H9 (cell line): Measurements from ENCODE around the gene SEC23IP. TPM values are rescaled to one million over a fixed set of nuclear protein-coding genes. Genes with fewer than 3 reads are reported as not detected.
"Not testable (repeated sequence)": the region's sequence is repeated elsewhere in the genome, so short reads cannot be mapped to it uniquely, and the experiment has no call there.

Experiments used
- DNase-seq: peaks from one replicate; pipeline ENCODE4 v3.0.0-alpha.2; 2017
- H2AFZ ChIP-seq: one replicate; pipeline ENCODE4 v1.6.1; 2013; ENCODE audit warnings: mild to moderate bottlenecking, low read length, control low read depth, moderate library complexity
- H2AK5ac ChIP-seq: 2 replicates; pipeline ENCODE4 v1.6.1; 2013; ENCODE audit warnings: low read length, control low read depth, mixed read lengths; ENCODE audit not compliant: insufficient read length
- H2BK120ac ChIP-seq: one replicate; pipeline ENCODE4 v1.6.1; 2013; ENCODE audit warnings: low read depth, mild to moderate bottlenecking, low read length, control low read depth, inconsistent platforms; ENCODE audit not compliant: poor library complexity, severe bottlenecking
- H2BK12ac ChIP-seq: 2 replicates; pipeline ENCODE4 v1.6.1; 2013; ENCODE audit warnings: low read length, control low read depth, mixed read lengths, low read depth; ENCODE audit not compliant: insufficient read length
- H2BK15ac ChIP-seq: 2 replicates; pipeline ENCODE4 v1.6.1; 2013; ENCODE audit warnings: low read depth, low read length, control low read depth
- H2BK20ac ChIP-seq: one replicate; pipeline ENCODE4 v1.6.1; 2013; ENCODE audit warnings: low read depth, mild to moderate bottlenecking, low read length, control low read depth, inconsistent platforms; ENCODE audit not compliant: poor library complexity, severe bottlenecking
- H2BK5ac ChIP-seq: 2 replicates; pipeline ENCODE4 v1.6.1; 2013; ENCODE audit warnings: low read length, control low read depth, mixed read lengths; ENCODE audit not compliant: insufficient read length
- H3K14ac ChIP-seq: 2 replicates; pipeline ENCODE4 v1.6.1; 2013; ENCODE audit warnings: low read length, control low read depth; ENCODE audit not compliant: insufficient read depth
- H3K18ac ChIP-seq: 2 replicates; pipeline ENCODE4 v1.6.1; 2013; ENCODE audit warnings: low read depth, mild to moderate bottlenecking, mixed read lengths, low read length, control low read depth; ENCODE audit not compliant: insufficient read length
- H3K23ac ChIP-seq: 2 replicates; pipeline ENCODE4 v1.6.1; 2013; ENCODE audit warnings: low read length, control low read depth, mixed read lengths, low read depth; ENCODE audit not compliant: insufficient read length
- H3K23me2 ChIP-seq: 2 replicates; pipeline ENCODE4 v1.6.1; 2013; ENCODE audit warnings: low read depth, mild to moderate bottlenecking, mixed read lengths, low read length, control low read depth; ENCODE audit not compliant: insufficient read length, poor library complexity, severe bottlenecking
- H3K27ac ChIP-seq: 2 replicates; pipeline ENCODE4 v1.5.1; 2013; ENCODE audit warnings: low read length, control low read depth, mixed read lengths, low read depth; ENCODE audit not compliant: insufficient read length
- H3K27me3 ChIP-seq: 2 replicates; pipeline ENCODE4 v1.6.1; 2013; ENCODE audit warnings: low read length, control low read depth, inconsistent platforms; ENCODE audit not compliant: insufficient read depth
- H3K4ac ChIP-seq: 2 replicates; pipeline ENCODE4 v1.6.1; 2013; ENCODE audit warnings: low read depth, mild to moderate bottlenecking, control low read depth, inconsistent platforms, low read length, moderate library complexity
- H3K4me1 ChIP-seq: 2 replicates; pipeline ENCODE4 v1.6.1; 2013; ENCODE audit warnings: low read length, control low read depth, inconsistent platforms; ENCODE audit not compliant: insufficient read depth
- H3K4me2 ChIP-seq: 2 replicates; pipeline ENCODE4 v1.6.1; 2013; ENCODE audit warnings: low read length, control low read depth, mixed read lengths; ENCODE audit not compliant: insufficient read length, insufficient read depth
- H3K56ac ChIP-seq: 2 replicates; pipeline ENCODE4 v1.6.1; 2013; ENCODE audit warnings: low read depth, mild to moderate bottlenecking, mixed read lengths, low read length, control low read depth; ENCODE audit not compliant: insufficient read length
- H3K79me1 ChIP-seq: 2 replicates; pipeline ENCODE4 v1.6.1; 2013; ENCODE audit warnings: low read depth, mild to moderate bottlenecking, moderate library complexity, low read length, control low read depth, inconsistent platforms; ENCODE audit not compliant: insufficient read depth, poor library complexity, severe bottlenecking
- H3K79me2 ChIP-seq: 2 replicates; pipeline ENCODE4 v1.6.1; 2013; ENCODE audit warnings: low read length, control low read depth, inconsistent platforms; ENCODE audit not compliant: insufficient read depth
- H3K9ac ChIP-seq: 2 replicates; pipeline ENCODE4 v1.6.1; 2013; ENCODE audit warnings: low read length, control low read depth, mixed read lengths; ENCODE audit not compliant: insufficient read length; ENCODE audit errors: extremely low read depth
- H3K9me3 ChIP-seq: one replicate; pipeline ENCODE4 v1.6.1; 2013; ENCODE audit warnings: low read depth, low read length, inconsistent platforms; ENCODE audit not compliant: control insufficient read depth
- H3T11ph ChIP-seq: one replicate; pipeline ENCODE4 v1.6.1; 2013; ENCODE audit warnings: mild to moderate bottlenecking, low read length, control low read depth, inconsistent platforms
- H4K20me1 ChIP-seq: one replicate; pipeline ENCODE4 v1.6.1; 2013; ENCODE audit not compliant: control insufficient read depth, insufficient read length, insufficient read depth
- H4K5ac ChIP-seq: 2 replicates; pipeline ENCODE4 v1.6.1; 2013; ENCODE audit warnings: low read depth, mild to moderate bottlenecking, mixed read lengths, low read length, control low read depth; ENCODE audit not compliant: insufficient read length
- H4K8ac ChIP-seq: replicated peaks from 2 replicates; pipeline ENCODE4 v1.6.1; 2013; ENCODE audit warnings: low read length, control low read depth, mixed read lengths, low read depth; ENCODE audit not compliant: insufficient read length
- H4K91ac ChIP-seq: 2 replicates; pipeline ENCODE4 v1.6.1; 2013; ENCODE audit warnings: low read depth, mild to moderate bottlenecking, moderate library complexity, mixed read lengths, low read length, control low read depth; ENCODE audit not compliant: insufficient read length
- H3K27ac Mint-ChIP-seq, 3 experiments: 2 replicates in 2 of 3; 3 replicates in 1 of 3; pipeline ENCODE4 v1.8.0; 2020 to 2021; ENCODE audit warnings: mixed read lengths in 3 of 3, mild to moderate bottlenecking in 1 of 3, moderate library complexity in 1 of 3
- H3K27me3 Mint-ChIP-seq: 2 replicates; pipeline ENCODE4 v1.8.0; 2021; ENCODE audit warnings: low read depth, mild to moderate bottlenecking, moderate library complexity, mixed read lengths
- H3K36me3 Mint-ChIP-seq, 3 experiments: 2 replicates in 2 of 3; 3 replicates in 1 of 3; pipeline ENCODE4 v1.8.0; 2020 to 2021; ENCODE audit warnings: low read depth in 3 of 3, mixed read lengths in 3 of 3; ENCODE audit not compliant: insufficient read depth in 1 of 3
- H3K4me1 Mint-ChIP-seq, 2 experiments: 2 replicates each; pipeline ENCODE4 v1.8.0; 2020; ENCODE audit warnings: mixed read lengths in 2 of 2
- H3K4me3 Mint-ChIP-seq, 2 experiments: 2 replicates in 1 of 2; 3 replicates in 1 of 2; pipeline ENCODE4 v1.8.0; 2020 to 2021; ENCODE audit warnings: mild to moderate bottlenecking in 2 of 2, mixed read lengths in 2 of 2, moderate library complexity in 1 of 2
- H3K9me3 Mint-ChIP-seq, 2 experiments: 2 replicates in 1 of 2; 3 replicates in 1 of 2; pipeline ENCODE4 v1.8.0; 2020; ENCODE audit warnings: mild to moderate bottlenecking in 2 of 2, mixed read lengths in 2 of 2, moderate library complexity in 1 of 2
- WGBS: extraction: QIAGEN DNeasy Blood & Tissue Kit; methylation state at CpG from one replicate; pipeline ENCODE4 v1.1.7; 2013; ENCODE audit warnings: missing lambda C conversion rate, low lambda C conversion rate, mixed read lengths; ENCODE audit not compliant: insufficient read length; ENCODE audit errors: extremely low coverage; 5-methylcytosine and 5-hydroxymethylcytosine counted together
- total RNA-seq: library from RNA; stranded (reverse); gene quantifications from 2 replicates; pipeline ENCODE4 v1.2.1, GENCODE V29; 2021

The SEC23IP gene
- total RNA-seq, 1 experiment from 2014 or later, result 93.0 TPM

DNA sequence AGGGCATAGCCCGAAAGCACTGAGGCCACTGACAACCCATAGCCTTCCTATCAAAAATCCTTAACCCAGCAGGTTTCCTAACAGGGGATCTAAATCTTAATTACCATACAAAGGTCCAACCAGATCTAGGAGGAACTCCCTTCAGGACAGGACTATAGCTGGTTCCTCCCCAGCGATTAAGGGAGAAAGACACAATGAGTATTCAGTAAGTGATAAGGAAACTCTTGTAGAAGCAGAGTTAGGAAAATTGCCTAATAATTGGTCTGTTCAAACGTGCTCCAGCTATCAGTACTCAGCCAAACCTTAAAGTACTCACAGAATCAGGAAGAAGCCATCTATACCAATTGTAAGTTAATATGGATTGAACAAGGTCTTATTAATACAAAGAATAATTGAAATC, 3.3 kb upstream of the SEC23IP start:
- H3K27me3 ChIP-seq, H3K4me1 ChIP-seq, H2BK12ac ChIP-seq, H3K79me1 ChIP-seq, H3K9me3 Mint-ChIP-seq, H2BK20ac ChIP-seq, H3K9ac ChIP-seq, H3K18ac ChIP-seq, H3K4ac ChIP-seq, H3K36me3 Mint-ChIP-seq, H4K5ac ChIP-seq, H3K14ac ChIP-seq, H4K8ac ChIP-seq, H3K27ac ChIP-seq, H3K27ac Mint-ChIP-seq, DNase-seq, H3T11ph ChIP-seq, H2BK15ac ChIP-seq, H3K27me3 Mint-ChIP-seq, H2BK120ac ChIP-seq, H4K20me1 ChIP-seq, H3K56ac ChIP-seq, H3K23ac ChIP-seq, H4K91ac ChIP-seq, H2AK5ac ChIP-seq, H2AFZ ChIP-seq, H2BK5ac ChIP-seq, H3K4me3 Mint-ChIP-seq, H3K23me2 ChIP-seq, H3K9me3 ChIP-seq, H3K4me2 ChIP-seq: not testable (repeated sequence)
- WGBS, result no CpG with 5 or more reads among the region's 3 CpGs
- H3K4me1 Mint-ChIP-seq, result peaks cover 20 to 30% of the 10 kb centered on the region in 2 experiments
- peaks cover 12% of the 10 kb centered on the region for H3K79me2 ChIP-seq

- not testable (repeated sequence) for H3K23ac ChIP-seq, H3K9ac ChIP-seq, H2BK20ac ChIP-seq, H3T11ph ChIP-seq, H4K91ac ChIP-seq, H3K9me3 ChIP-seq, H2AFZ ChIP-seq, H3K4me1 ChIP-seq, H3K23me2 ChIP-seq, H3K18ac ChIP-seq, H3K9me3 Mint-ChIP-seq, H2BK12ac ChIP-seq, H3K27ac Mint-ChIP-seq, H3K4me2 ChIP-seq, H2BK120ac ChIP-seq, H4K8ac ChIP-seq, H2AK5ac ChIP-seq, H3K56ac ChIP-seq, H3K27me3 Mint-ChIP-seq, H3K4me3 Mint-ChIP-seq, H3K27ac ChIP-seq, H3K4ac ChIP-seq, H2BK5ac ChIP-seq, H3K27me3 ChIP-seq, DNase-seq, H2BK15ac ChIP-seq, H3K14ac ChIP-seq, H3K79me1 ChIP-seq, H4K5ac ChIP-seq, H4K20me1 ChIP-seq
- Mint-ChIP-seq H3K36me3 (peaks cover 11 to 13% (median 11%) of the 10 kb centered on the region in 3 experiments), H3K4me1 (peaks cover 21 to 29% of the 10 kb centered on the region in 2 experiments)
- H3K79me2 ChIP-seq, result peaks cover 21% of the 10 kb centered on the region
- WGBS, result no CpG with 5 or more reads among the region's 4 CpGs
These were observed 2.2 kb upstream of the SEC23IP start for GRCh38 chr10:119890307-119890706.
